ENCODE measurements around the gene ST8SIA1.

ST8SIA1 gene

DNA sequence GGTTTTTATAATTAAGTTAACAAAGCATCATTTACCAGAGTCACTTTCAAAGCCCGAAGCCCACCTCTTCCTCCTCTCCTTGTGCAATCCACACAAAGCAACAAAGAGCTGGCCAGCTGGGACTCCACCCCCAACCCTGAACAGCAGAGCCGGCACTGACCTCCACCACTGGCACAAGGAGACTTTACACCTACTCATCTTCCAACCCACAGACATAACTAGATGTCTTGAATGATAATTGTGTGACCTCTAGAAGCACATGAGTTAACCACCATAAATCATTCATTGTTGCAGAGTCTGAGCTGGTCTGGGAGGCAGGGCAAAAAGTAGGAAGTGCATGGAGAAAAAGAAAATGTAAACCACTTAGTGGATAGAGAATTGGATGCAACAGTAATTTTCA is 72.2 kb downstream of the ST8SIA1 start:
- peak overlapping the region; percentile 51 for H3K27ac ChIP-seq (ENCODE audit: low read depth, low read length, severe bottlenecking)
- H3K4me3 ChIP-seq (ENCODE audit: extremely low read depth, insufficient read depth, low read length, poor library complexity, severe bottlenecking): no peak overlapping the region
- no peaks in the 10 kb centered on the region for H3K9me3 ChIP-seq (ENCODE audit: control insufficient read depth, low read length)
- 40 to 50% methylated on average over 1 of the region's 2 CpGs for WGBS, 2 experiments (ENCODE audit: insufficient coverage in 2 of 2)
- H3K36me3 ChIP-seq (ENCODE audit: control insufficient read depth, insufficient read depth, low read length): no peaks in the 10 kb centered on the region
- peaks cover 5% of the 10 kb centered on the region for H3K4me1 ChIP-seq (ENCODE audit: control insufficient read depth, insufficient read depth, low read length, poor library complexity, severe bottlenecking)

- no peaks in the 10 kb centered on the region for H3K36me3 ChIP-seq (ENCODE audit: control insufficient read depth, insufficient read depth, low read length)
- no peaks in the 10 kb centered on the region for H3K9me3 ChIP-seq (ENCODE audit: control insufficient read depth, low read length)
- H3K4me3 ChIP-seq (ENCODE audit: extremely low read depth, insufficient read depth, low read length, poor library complexity, severe bottlenecking): no peak overlapping the region
- peaks cover 3% of the 10 kb centered on the region for H3K4me1 ChIP-seq (ENCODE audit: control insufficient read depth, insufficient read depth, low read length, poor library complexity, severe bottlenecking)
- no peak overlapping the region for H3K27ac ChIP-seq (ENCODE audit: low read depth, low read length, severe bottlenecking)
- 92% methylated on average over 4 of the region's 6 CpGs; no CpG with 5 or more reads in 1 of the 2 experiments for WGBS, 2 experiments (ENCODE audit: insufficient coverage in 2 of 2)
Observed at GRCh38 chr12:22257100-22257499, 77.4 kb downstream of the ST8SIA1 start.

DNA sequence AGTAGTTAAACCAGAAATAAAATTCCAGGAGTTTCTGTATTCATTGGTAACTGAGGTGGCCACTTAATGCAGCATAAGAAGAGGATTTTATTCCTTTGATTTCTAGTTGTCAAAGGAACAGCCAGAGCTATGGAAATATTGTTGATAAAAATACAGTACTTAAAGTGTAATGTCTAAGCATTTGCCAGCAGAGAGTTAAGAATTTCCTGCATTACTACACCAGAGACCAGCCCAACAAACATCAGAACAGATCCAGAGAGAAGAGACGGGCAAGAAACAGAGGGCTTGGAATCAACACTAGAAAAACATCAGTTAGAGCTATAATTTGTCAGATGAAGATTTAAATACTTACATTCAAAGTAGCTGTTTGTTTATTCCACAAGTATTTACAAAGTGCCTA is 77.9 kb downstream of the ST8SIA1 start:
- no CpG with 5 or more reads among the region's 1 CpG for WGBS, 2 experiments (ENCODE audit: insufficient coverage in 2 of 2)
- H3K4me1 ChIP-seq (ENCODE audit: control insufficient read depth, insufficient read depth, low read length, poor library complexity, severe bottlenecking): peaks cover 3% of the 10 kb centered on the region
- no peaks in the 10 kb centered on the region for H3K9me3 ChIP-seq (ENCODE audit: control insufficient read depth, low read length)
- no peaks in the 10 kb centered on the region for H3K36me3 ChIP-seq (ENCODE audit: control insufficient read depth, insufficient read depth, low read length)
- no peak overlapping the region for H3K4me3 ChIP-seq (ENCODE audit: extremely low read depth, insufficient read depth, low read length, poor library complexity, severe bottlenecking)
- no peak overlapping the region for H3K27ac ChIP-seq (ENCODE audit: low read depth, low read length, severe bottlenecking)

- Histone ChIP-seq H3K9me3 (ENCODE audit: control insufficient read depth, low read length) (no peaks in the 10 kb centered on the region), H3K27ac (ENCODE audit: low read depth, low read length, severe bottlenecking) (peak overlapping the region; percentile 68), H3K4me1 (ENCODE audit: control insufficient read depth, insufficient read depth, low read length, poor library complexity, severe bottlenecking) (peaks cover 3% of the 10 kb centered on the region), H3K4me3 (ENCODE audit: extremely low read depth, insufficient read depth, low read length, poor library complexity, severe bottlenecking) (no peak overlapping the region), H3K36me3 (ENCODE audit: control insufficient read depth, insufficient read depth, low read length) (no peaks in the 10 kb centered on the region)
- whole genome bisulfite sequencing, 2 experiments (ENCODE audit: insufficient coverage in 2 of 2): 78 to 91% methylated on average over 4 to 7 of the region's 7 CpGs
Observed at GRCh38 chr12:22256041-22256441, 78.5 kb downstream of the ST8SIA1 start.

DNA sequence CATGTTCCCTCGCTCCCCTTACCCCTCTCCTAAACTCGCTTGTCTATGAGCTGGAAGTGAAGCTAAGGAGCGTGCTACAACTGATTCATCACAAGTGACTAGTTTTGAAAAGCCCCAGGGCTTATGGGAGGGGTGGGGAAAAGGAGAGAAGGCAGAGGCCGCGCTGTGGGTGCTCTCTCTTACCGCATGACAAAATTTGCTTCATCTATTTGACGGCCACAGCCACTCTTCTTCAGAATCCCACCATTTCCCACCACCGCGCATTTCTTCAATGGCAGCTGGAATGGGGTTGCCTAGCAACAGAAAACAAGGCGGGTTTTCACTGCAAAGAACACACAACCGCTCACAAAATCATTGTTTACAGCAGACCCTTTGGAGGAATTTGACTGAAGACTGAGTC is 79.4 kb downstream of the ST8SIA1 start:
- no peaks in the 10 kb centered on the region for H3K36me3 ChIP-seq (ENCODE audit: control insufficient read depth, insufficient read depth, low read length)
- no peaks in the 10 kb centered on the region for H3K9me3 ChIP-seq (ENCODE audit: control insufficient read depth, low read length)
- no peak overlapping the region for H3K4me3 ChIP-seq (ENCODE audit: extremely low read depth, insufficient read depth, low read length, poor library complexity, severe bottlenecking)
- 40 to 65% methylated on average over 1 to 3 of the region's 11 CpGs for WGBS, 2 experiments (ENCODE audit: insufficient coverage in 2 of 2)
- H3K27ac ChIP-seq (ENCODE audit: low read depth, low read length, severe bottlenecking): peak overlapping the region; percentile 68
- peaks cover 3% of the 10 kb centered on the region for H3K4me1 ChIP-seq (ENCODE audit: control insufficient read depth, insufficient read depth, low read length, poor library complexity, severe bottlenecking)

- Histone ChIP-seq H3K36me3 (ENCODE audit: control insufficient read depth, insufficient read depth, low read length) (no peaks in the 10 kb centered on the region), H3K4me3 (ENCODE audit: extremely low read depth, insufficient read depth, low read length, poor library complexity, severe bottlenecking) (no peak overlapping the region), H3K27ac (ENCODE audit: low read depth, low read length, severe bottlenecking) (peak overlapping the region; percentile 68), H3K4me1 (ENCODE audit: control insufficient read depth, insufficient read depth, low read length, poor library complexity, severe bottlenecking) (peaks cover 3% of the 10 kb centered on the region), H3K9me3 (ENCODE audit: control insufficient read depth, low read length) (no peaks in the 10 kb centered on the region)
- WGBS, 2 experiments (ENCODE audit: insufficient coverage in 2 of 2): 89 to 93% methylated on average over 5 of the region's 7 CpGs
Observed at GRCh38 chr12:22254478-22254877, 80.0 kb downstream of the ST8SIA1 start.

GRCh38 chr12:22252057-22252456 is 82.5 kb downstream of the ST8SIA1 start:
- H3K36me3 ChIP-seq (ENCODE audit: control insufficient read depth, insufficient read depth, low read length): no peaks in the 10 kb centered on the region
- no peaks in the 10 kb centered on the region for H3K9me3 ChIP-seq (ENCODE audit: control insufficient read depth, low read length)
- WGBS, 2 experiments (ENCODE audit: insufficient coverage in 2 of 2): no CpG with 5 or more reads among the region's 3 CpGs
- no peak overlapping the region for H3K27ac ChIP-seq (ENCODE audit: low read depth, low read length, severe bottlenecking)
- H3K4me1 ChIP-seq (ENCODE audit: control insufficient read depth, insufficient read depth, low read length, poor library complexity, severe bottlenecking): peaks cover 3% of the 10 kb centered on the region
- no peak overlapping the region for H3K4me3 ChIP-seq (ENCODE audit: extremely low read depth, insufficient read depth, low read length, poor library complexity, severe bottlenecking)

- Histone ChIP-seq H3K36me3 (ENCODE audit: control insufficient read depth, insufficient read depth, low read length) (no peaks in the 10 kb centered on the region), H3K4me1 (ENCODE audit: control insufficient read depth, insufficient read depth, low read length, poor library complexity, severe bottlenecking) (peaks cover 3% of the 10 kb centered on the region), H3K27ac (ENCODE audit: low read depth, low read length, severe bottlenecking) (no peak overlapping the region), H3K4me3 (ENCODE audit: extremely low read depth, insufficient read depth, low read length, poor library complexity, severe bottlenecking) (no peak overlapping the region), H3K9me3 (ENCODE audit: control insufficient read depth, low read length) (no peaks in the 10 kb centered on the region)
- WGBS, 2 experiments (ENCODE audit: insufficient coverage in 2 of 2): 100% methylated on average over 1 to 2 of the region's 2 CpGs
Observed at GRCh38 chr12:22250762-22251161, 83.7 kb downstream of the ST8SIA1 start.

DNA sequence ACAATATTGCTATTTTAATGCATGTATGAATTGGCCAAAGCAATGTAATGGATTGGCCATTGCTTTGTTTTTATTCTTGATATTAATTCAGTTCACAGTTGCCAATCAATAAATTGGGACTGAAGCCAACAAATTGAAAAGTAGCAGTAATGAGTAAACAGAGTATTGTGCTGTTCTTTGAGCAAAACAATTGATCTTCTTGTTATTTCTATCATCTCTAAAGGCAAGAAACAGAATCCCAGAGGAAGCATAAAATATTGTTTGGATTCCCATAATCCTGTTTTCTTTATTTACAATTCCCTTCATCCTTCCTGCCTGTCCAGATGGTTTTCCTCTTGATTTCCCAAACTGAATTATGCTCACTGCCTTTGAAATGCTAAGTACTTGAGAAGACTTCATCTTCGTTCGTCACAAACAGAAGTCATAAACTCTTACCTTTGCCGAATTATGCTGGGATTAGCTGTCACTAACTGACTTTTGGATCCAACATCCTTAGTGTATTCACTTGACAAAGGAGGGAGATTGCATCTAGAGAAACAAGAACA is 85.9 kb downstream of the ST8SIA1 start:
- Histone ChIP-seq H3K4me3 (ENCODE audit: extremely low read depth, insufficient read depth, low read length, poor library complexity, severe bottlenecking) (no peak overlapping the region), H3K36me3 (ENCODE audit: control insufficient read depth, insufficient read depth, low read length) (no peaks in the 10 kb centered on the region)
- 89 to 100% methylated on average over 1 to 3 of the region's 3 CpGs for WGBS, 2 experiments (ENCODE audit: insufficient coverage in 2 of 2)

GRCh38 chr12:22248121-22248520 is 86.4 kb downstream of the ST8SIA1 start:
- H3K36me3 ChIP-seq (ENCODE audit: control insufficient read depth, insufficient read depth, low read length): no peaks in the 10 kb centered on the region
- no peaks in the 10 kb centered on the region for H3K4me1 ChIP-seq (ENCODE audit: control insufficient read depth, insufficient read depth, low read length, poor library complexity, severe bottlenecking)
- no peaks in the 10 kb centered on the region for H3K9me3 ChIP-seq (ENCODE audit: control insufficient read depth, low read length)
- H3K4me3 ChIP-seq (ENCODE audit: extremely low read depth, insufficient read depth, low read length, poor library complexity, severe bottlenecking): no peak overlapping the region
- WGBS, 2 experiments (ENCODE audit: insufficient coverage in 2 of 2): 93 to 96% methylated on average over 4 to 5 of the region's 6 CpGs
- H3K27ac ChIP-seq (ENCODE audit: low read depth, low read length, severe bottlenecking): no peak overlapping the region

More for the DNA sequence above, 85.9 kb downstream of the ST8SIA1 start:
- H3K27ac ChIP-seq (ENCODE audit: low read depth, low read length, severe bottlenecking): no peak overlapping the region
- no peaks in the 10 kb centered on the region for H3K9me3 ChIP-seq (ENCODE audit: control insufficient read depth, low read length)
- no peaks in the 10 kb centered on the region for H3K4me1 ChIP-seq (ENCODE audit: control insufficient read depth, insufficient read depth, low read length, poor library complexity, severe bottlenecking)

DNA sequence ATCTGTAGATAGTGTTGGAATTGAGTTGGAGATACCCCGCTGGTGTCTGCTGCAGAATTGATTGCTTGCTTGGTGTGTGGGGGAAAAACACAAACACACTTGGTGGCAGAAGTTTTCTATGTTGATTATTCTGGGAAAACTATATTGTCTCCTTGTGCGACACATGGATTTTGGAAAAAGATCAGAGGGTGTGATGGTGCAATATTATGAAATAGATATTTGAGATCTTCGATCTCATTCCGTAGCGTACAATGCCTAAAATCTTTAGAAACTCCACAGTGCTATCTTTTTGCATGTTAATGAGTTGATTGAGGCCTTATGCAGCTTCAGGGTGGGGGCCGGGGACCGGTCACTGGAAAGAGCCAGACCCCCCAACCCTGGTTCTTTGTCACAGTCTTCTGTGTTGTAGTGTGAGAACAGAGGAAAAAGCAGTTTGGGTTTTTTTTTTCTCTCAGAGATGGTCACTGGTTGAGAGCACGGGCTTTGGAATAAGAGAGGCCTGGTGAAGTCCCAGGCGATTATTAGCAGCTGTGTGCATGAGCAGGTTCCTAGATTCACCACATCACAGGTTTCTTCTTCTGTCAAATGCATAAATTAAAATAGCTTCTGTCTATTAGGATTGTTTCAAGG is 88.2 kb downstream of the ST8SIA1 start:
- Histone ChIP-seq H3K27ac (ENCODE audit: low read depth, low read length, severe bottlenecking) (peak overlapping the region; percentile 63), H3K4me1 (ENCODE audit: control insufficient read depth, insufficient read depth, low read length, poor library complexity, severe bottlenecking) (no peaks in the 10 kb centered on the region), H3K4me3 (ENCODE audit: extremely low read depth, insufficient read depth, low read length, poor library complexity, severe bottlenecking) (no peak overlapping the region), H3K9me3 (ENCODE audit: control insufficient read depth, low read length) (no peaks in the 10 kb centered on the region), H3K36me3 (ENCODE audit: control insufficient read depth, insufficient read depth, low read length) (no peaks in the 10 kb centered on the region)
- WGBS, 2 experiments (ENCODE audit: insufficient coverage in 2 of 2): 67 to 75% methylated on average over 6 to 7 of the region's 9 CpGs

Measured in mesodermal cell (in vitro differentiated cells).